GM13977 (cell line): Measurements from ENCODE around the gene ABCC9.

Source experiments
- DNase-seq: peaks from one replicate; pipeline ENCODE4 v3.0.0; 2012; ENCODE audit warnings: low spot score
- in situ Hi-C: fragments of 300-500 bp; cut with MboI; formaldehyde crosslinking; loops from one replicate; pipeline ENCODE4 v1.12.0; 2022; ENCODE audit warnings: low sequenced_read_pairs, low pct_unique_long_range_greater_than_20kb, mixed read lengths, inconsistent platforms; ENCODE audit not compliant: unreplicated experiment
- TF ChIP-seq, protein P1 (sequence below): IDR thresholded peaks from 2 replicates; pipeline ENCODE4 v1.5.1; 2012; ENCODE audit warnings: mild to moderate bottlenecking, control low read depth; ENCODE audit not compliant: insufficient read depth; ENCODE audit errors: extremely low read depth, missing control alignments

The ABCC9 gene

DNA sequence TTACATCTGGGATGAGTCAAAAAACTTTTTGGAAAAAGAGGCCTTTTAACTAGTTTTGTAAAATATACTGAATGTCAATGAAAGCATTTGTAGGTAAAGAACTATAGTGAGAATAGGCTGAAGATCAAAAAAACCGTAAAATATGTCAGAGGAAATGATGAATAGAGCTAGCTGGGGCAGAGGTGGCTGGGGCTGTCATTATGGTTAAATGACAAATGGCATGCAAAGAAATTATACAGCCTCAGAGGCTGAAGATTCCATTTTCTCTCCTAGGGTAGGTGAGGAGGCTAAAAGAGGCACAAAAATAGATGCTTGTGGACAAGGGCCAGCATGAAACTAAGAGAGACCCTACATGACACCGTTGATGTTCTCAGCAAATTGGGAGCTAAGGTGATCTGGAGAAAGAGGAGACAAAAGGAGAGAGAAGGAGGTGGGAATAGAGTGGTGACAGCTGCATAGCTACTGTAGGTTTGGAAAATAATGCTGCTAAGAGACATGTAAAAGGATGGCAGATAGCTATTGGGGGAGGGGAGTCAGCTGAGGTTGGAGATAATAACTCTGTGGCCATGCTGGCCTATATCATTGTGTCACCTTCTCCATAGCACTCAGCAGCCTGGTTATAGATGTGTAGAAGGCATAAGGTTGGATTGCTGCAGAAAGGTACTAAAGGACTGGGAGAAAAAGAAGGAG is 63.8 kb downstream of the ABCC9 start:
- DNase-seq = no peak
- in situ Hi-C loops = no loop called here
- TF ChIP-seq, protein P1, sequence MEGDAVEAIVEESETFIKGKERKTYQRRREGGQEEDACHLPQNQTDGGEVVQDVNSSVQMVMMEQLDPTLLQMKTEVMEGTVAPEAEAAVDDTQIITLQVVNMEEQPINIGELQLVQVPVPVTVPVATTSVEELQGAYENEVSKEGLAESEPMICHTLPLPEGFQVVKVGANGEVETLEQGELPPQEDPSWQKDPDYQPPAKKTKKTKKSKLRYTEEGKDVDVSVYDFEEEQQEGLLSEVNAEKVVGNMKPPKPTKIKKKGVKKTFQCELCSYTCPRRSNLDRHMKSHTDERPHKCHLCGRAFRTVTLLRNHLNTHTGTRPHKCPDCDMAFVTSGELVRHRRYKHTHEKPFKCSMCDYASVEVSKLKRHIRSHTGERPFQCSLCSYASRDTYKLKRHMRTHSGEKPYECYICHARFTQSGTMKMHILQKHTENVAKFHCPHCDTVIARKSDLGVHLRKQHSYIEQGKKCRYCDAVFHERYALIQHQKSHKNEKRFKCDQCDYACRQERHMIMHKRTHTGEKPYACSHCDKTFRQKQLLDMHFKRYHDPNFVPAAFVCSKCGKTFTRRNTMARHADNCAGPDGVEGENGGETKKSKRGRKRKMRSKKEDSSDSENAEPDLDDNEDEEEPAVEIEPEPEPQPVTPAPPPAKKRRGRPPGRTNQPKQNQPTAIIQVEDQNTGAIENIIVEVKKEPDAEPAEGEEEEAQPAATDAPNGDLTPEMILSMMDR = no peak

GRCh38 chr12:21865846-21866245 is 75.4 kb downstream of the ABCC9 start:
- TF ChIP-seq, protein P1 = no peak
- in situ Hi-C loops = no loop called here
- DNase-seq = no peak

DNA sequence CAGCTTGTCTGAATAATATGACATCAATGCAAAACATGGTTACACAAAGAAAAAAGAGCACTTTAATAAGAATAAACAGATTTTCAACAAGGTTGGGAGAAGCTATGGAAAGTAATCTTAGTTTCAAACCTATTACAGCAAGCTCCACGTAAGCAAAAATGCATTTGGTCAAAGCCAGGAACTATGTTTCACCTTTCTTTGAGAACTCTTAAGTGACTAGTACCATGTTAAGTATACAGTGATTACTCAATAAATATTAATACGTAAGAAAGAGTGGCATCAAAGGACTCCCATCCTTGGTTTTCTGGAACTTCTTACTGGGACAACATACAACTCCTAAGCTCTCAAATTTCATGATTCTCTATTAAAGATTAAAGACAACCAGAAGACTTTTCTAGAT is 80.7 kb downstream of the ABCC9 start:
- TF ChIP-seq, protein P1 = no peak
- in situ Hi-C loops = no loop called here
- DNase-seq = no peak

GRCh38 chr12:21860128-21860527 is 81.1 kb downstream of the ABCC9 start:
- TF ChIP-seq, protein P1 = no peak
- in situ Hi-C loops = no loop called here

GRCh38 chr12:21852251-21852650 is 89.0 kb downstream of the ABCC9 start:
- DNase-seq = no peak
- TF ChIP-seq, protein P1 = no peak
- in situ Hi-C loops = no loop called here

More at GRCh38 chr12:21860128-21860527, 81.1 kb downstream of the ABCC9 start:
- DNase-seq = no peak

- in situ Hi-C loops = no loop called here
- DNase-seq = no peak
- TF ChIP-seq, protein P1 = no peak
These were observed 90.1 kb downstream of the ABCC9 start for GRCh38 chr12:21851151-21851550.
